HG02852 (cell line): ENCODE results near the gene TEKT1.

Experiments used
- ATAC-seq: cut with Tn5 transposase; IDR thresholded peaks from one replicate; pipeline ENCODE4 v1.9.1; 2021; ENCODE audit warnings: mild to moderate bottlenecking, moderate library complexity; ENCODE audit not compliant: unreplicated experiment

Gene TEKT1

DNA sequence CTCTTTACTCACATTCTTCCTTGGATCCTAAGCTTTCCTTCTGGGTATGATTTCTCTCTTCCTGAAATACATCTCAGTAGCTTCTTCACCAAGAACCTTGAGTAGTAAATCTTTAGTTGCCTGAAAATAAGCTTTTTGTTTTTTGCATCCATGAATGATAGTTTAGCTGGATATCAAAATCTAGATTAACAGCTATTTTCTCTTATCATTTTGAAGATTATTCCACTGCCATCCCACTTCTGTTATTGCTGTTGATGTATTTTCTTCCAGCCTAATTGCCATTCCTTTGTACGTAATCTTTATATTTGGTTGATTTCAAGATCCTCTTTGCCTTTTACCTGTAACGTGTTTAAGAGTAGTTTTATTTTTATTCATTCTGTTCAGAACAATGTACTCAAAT lies 63.1 kb downstream of the TEKT1 start:
- ATAC-seq, result no peak

DNA sequence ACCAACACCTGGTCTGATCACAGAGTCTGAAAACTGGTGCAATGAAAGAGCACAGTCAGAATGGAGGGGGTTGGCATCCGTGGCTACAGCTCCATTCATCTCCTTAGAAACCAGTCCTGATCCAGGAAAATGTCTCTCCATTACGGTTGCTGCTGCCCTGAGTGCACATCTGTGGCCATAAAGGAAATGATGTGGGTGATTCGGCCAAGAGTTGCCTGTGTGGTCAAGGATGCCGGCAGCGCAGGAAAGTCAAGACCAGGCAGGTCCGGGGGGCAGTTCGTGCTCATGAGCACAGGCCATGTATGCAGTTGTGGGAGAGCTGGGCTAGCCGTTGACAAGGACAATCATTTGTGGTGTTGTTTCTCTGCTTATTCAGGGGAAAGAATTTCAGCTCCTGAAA lies 69.8 kb downstream of the TEKT1 start:
- ATAC-seq, result no peak

- ATAC-seq, result no peak
These were observed 73.8 kb downstream of the TEKT1 start for GRCh38 chr17:6757747-6758146.

DNA sequence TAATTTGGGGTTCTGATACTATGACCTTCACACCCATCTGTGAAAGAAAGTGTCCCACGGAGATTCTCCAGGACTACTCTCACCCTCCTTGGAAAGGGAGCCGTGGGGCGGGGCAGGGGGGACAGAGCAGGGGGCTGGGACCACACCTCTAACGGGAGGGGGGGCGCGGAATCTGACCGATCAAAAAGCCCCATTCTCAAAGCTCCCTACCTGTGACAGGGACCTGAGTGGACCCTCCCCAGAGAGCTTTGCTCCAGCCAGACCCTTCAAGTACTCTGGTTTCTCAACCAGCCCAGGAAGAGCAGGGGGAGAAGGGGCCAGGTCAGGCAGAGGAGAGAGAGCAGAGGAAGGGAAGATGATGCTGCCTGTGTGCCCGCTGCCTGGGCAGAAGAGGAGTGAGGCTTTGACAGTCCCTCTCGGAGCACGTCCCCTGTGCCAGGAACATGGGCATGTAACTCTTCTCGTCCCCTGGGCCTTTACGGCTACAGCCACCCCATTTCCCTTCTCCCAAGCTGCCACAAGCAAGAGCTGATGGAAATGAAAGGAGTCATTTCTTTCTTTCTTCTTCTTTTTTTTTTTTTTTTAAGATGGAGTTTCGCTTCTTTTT lies 75.0 kb downstream of the TEKT1 start:
- ATAC-seq, result no peak

- ATAC-seq, result no peak
These were observed 75.8 kb downstream of the TEKT1 start, which contains the start of gene XAF1 for GRCh38 chr17:6755731-6756184. Gene XAF1, plus strand, starts transcription at chr17:6756046. Its CDS starts 33 bp downstream, at chr17:6756079.

- ATAC-seq, result no peak
These were observed 76.2 kb downstream of the TEKT1 start for GRCh38 chr17:6755281-6755680.

- ATAC-seq, result no peak
These were observed 78.0 kb downstream of the TEKT1 start for GRCh38 chr17:6753546-6753945.

DNA sequence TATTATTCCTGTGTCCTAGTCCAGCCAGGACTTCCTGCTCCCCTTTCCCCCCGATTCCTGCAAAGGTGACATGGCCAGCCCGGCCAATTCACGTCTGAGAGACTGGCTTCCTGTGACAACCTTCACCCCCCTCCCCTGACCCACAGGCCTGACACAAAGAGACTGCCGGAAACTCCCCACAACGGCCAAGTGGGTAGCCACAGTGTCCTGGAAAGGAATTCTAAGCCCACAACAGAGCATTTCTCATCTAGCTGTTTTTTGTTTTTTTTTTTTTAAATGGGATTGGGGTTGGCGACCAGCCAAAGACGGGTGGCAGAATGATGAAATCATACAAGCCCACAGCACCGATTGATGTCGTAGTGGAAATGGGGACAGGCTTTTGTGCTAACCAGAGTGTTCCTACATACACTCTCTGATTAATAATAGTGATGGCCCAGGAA lies 78.5 kb downstream of the TEKT1 start:
- ATAC-seq, result no peak

DNA sequence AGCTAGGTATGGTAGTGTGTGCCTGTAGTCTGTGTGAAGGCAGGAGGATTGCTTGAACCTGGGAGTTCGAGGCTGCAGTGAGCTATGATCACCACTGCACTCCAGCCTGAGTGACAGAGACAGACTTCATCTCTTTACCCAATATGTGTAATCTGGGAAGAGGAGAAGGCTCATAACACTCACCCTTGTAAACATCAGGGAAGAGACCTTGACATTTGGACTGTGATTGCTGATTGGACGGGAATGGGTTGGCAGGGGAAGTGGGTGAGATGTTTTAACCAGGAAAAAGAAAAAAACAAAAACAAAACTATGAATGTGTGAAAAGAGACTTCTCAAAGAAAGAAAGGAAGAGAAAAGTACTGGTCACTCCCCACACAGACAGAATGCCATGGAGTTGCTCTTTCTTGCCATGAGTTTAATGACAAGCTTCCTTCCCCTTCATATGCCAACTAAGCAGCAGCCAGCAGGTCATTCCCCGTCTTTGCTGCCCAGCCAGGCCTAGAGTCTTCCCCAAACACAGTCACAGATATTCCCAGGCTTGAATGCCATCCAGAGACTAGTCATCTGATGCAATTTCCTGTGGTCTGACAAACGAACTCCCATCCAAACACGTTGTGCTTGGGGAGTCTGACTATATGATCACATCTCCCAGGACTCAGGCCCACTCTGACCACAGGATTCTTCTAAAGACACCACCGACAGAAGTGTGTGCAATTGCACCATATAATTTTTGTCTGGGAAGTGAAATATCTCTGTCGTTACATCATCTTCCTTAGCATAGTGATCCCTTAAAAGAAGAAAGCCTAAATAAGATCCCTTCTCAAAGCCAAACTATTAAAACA lies 79.2 kb downstream of the TEKT1 start:
- ATAC-seq, result no peak

DNA sequence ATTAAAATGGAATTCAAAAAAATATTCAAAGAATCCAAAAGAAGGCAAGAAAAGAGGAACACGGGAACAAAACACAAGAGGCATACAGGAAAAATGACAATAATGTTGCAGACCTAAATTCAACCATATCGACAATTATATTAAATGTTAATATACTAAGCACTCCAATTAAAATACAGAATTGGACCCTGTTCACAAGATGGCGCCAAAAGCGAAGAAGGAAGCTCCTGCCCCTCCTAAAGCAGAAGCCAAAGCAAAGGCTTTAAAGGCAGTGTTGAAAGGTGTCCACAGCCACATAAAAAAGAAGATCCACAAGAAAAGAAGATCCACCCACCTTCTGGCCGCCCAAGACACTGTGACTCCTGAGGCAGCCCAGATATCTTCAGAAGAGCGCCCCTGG lies 82.0 kb downstream of the TEKT1 start:
- no peak for ATAC-seq

GRCh38 chr17:6748617-6749016 lies 82.9 kb downstream of the TEKT1 start:
- no peak for ATAC-seq
